DOHH2 (cell line): ENCODE results near the gene TSEN2.

ENCODE experiments used
- H3F3A ChIP-seq: fragments of 200-600 bp; sonication (generic), shearing (Covaris generic); 2 replicates; pipeline ENCODE4 v1.6.0; 2016; ENCODE audit warnings: antibody characterized with exemption, mild to moderate bottlenecking; ENCODE audit not compliant: control insufficient read depth, insufficient read depth
- H3K27ac ChIP-seq: fragments of 200-600 bp; sonication (generic); 2 replicates; pipeline ENCODE4 v1.5.1; 2014; ENCODE audit warnings: low read depth, mild to moderate bottlenecking, low read length, moderate library complexity
- H3K27me3 ChIP-seq: fragments of 200-600 bp; sonication (generic); 2 replicates; pipeline ENCODE4 v1.6.1; 2014; ENCODE audit warnings: mild to moderate bottlenecking, low read length, mixed read lengths; ENCODE audit not compliant: control insufficient read depth
- H3K36me3 ChIP-seq: fragments of 200-600 bp; sonication (generic); 2 replicates; pipeline ENCODE4 v1.6.1; 2014; ENCODE audit warnings: mild to moderate bottlenecking, low read length, moderate library complexity, mixed read lengths; ENCODE audit not compliant: control insufficient read depth
- H3K4me1 ChIP-seq: fragments of 200-600 bp; sonication (generic); 2 replicates; pipeline ENCODE4 v1.6.1; 2014; ENCODE audit warnings: mild to moderate bottlenecking, low read length, mixed read lengths; ENCODE audit not compliant: control insufficient read depth
- H3K4me2 ChIP-seq: fragments of 200-600 bp; sonication (generic); 2 replicates; pipeline ENCODE4 v1.6.0; 2014; ENCODE audit warnings: mild to moderate bottlenecking, low read length, moderate library complexity
- H3K4me3 ChIP-seq: fragments of 200-600 bp; sonication (generic); 2 replicates; pipeline ENCODE4 v1.5.1; 2014; ENCODE audit warnings: mild to moderate bottlenecking, low read length, mixed read lengths
- H3K79me2 ChIP-seq: fragments of 200-600 bp; sonication (generic); 2 replicates; pipeline ENCODE4 v1.6.1; 2014; ENCODE audit warnings: mild to moderate bottlenecking, low read length, mixed read lengths; ENCODE audit not compliant: control insufficient read depth
- H3K9me2 ChIP-seq: fragments of 200-600 bp; sonication (generic); replicated peaks from 2 replicates; pipeline ENCODE4 v1.6.1; 2014; ENCODE audit warnings: mild to moderate bottlenecking, low read length, mixed read lengths; ENCODE audit not compliant: control insufficient read depth
- H3K9me3 ChIP-seq: fragments of 200-600 bp; sonication (generic); 2 replicates; pipeline ENCODE4 v1.6.1; 2014; ENCODE audit warnings: antibody characterized with exemption, low read length, mixed read lengths; ENCODE audit not compliant: control insufficient read depth, insufficient read depth
- H4K20me1 ChIP-seq: fragments of 200-600 bp; sonication (generic); 2 replicates; pipeline ENCODE4 v1.6.0; 2014; ENCODE audit warnings: low read depth, mild to moderate bottlenecking, antibody characterized with exemption, low read length, moderate library complexity; ENCODE audit not compliant: control insufficient read depth, insufficient read depth
- EZH2phosphoT487 ChIP-seq: fragments of 200-600 bp; sonication (generic); IDR thresholded peaks from 2 replicates; pipeline ENCODE4 v1.6.1; 2017; ENCODE audit warnings: borderline replicate concordance, mild to moderate bottlenecking, antibody characterized with exemption, low read length, moderate library complexity, mixed read lengths
- TF ChIP-seq, protein P1 (sequence below): fragments of 200-600 bp; sonication (generic); IDR thresholded peaks from one replicate; pipeline ENCODE4 v1.5.1; 2014; ENCODE audit warnings: antibody characterized with exemption, mild to moderate bottlenecking, low read depth, low read length; ENCODE audit not compliant: poor library complexity, severe bottlenecking

Gene TSEN2

DNA sequence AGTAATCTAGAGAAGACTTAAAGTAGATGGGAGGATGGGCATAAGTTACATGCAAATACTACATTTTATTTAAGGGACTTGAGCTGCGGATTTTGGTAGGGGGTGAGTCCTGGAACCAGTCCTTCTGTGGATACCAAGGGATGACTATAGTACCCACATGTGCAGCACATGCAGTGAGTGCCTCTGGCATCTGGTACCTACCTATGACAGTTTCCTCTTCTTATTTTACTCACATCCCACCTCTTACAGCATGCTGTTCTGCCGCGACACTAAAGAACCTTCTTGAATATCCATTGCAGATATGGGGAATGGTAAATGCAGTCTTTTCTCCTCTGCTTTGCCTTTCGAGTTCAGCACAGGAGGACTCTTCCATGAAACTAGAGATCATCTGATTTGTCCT lies 1.7 kb downstream of the TSEN2 start:
- peaks cover 21% of the 10 kb centered on the region for H3K4me1 ChIP-seq
- H3K9me2 ChIP-seq: no peaks in the 10 kb centered on the region
- 0 out of 2 replicates have a peak, but pooled peaks cover 3% of the 10 kb centered on the region for H3F3A ChIP-seq
- H3K79me2 ChIP-seq: peaks cover 54% of the 10 kb centered on the region
- H3K9me3 ChIP-seq: no peaks in the 10 kb centered on the region
- no peaks in the 10 kb centered on the region for H3K27me3 ChIP-seq
- no peak overlapping the region for H3K27ac ChIP-seq
- peak overlapping the region; percentile 97; the same call in 1 of the 2 replicates for H3K4me2 ChIP-seq
- 0 out of 2 replicates have a peak overlapping the region, but pooled peaks have one; percentile 8 for H3K4me3 ChIP-seq
- H3K36me3 ChIP-seq: peaks cover 48% of the 10 kb centered on the region
- no peaks in the 10 kb centered on the region for H4K20me1 ChIP-seq
- TF ChIP-seq EZH2phosphoT487: no peak
- TF ChIP-seq, protein P1, sequence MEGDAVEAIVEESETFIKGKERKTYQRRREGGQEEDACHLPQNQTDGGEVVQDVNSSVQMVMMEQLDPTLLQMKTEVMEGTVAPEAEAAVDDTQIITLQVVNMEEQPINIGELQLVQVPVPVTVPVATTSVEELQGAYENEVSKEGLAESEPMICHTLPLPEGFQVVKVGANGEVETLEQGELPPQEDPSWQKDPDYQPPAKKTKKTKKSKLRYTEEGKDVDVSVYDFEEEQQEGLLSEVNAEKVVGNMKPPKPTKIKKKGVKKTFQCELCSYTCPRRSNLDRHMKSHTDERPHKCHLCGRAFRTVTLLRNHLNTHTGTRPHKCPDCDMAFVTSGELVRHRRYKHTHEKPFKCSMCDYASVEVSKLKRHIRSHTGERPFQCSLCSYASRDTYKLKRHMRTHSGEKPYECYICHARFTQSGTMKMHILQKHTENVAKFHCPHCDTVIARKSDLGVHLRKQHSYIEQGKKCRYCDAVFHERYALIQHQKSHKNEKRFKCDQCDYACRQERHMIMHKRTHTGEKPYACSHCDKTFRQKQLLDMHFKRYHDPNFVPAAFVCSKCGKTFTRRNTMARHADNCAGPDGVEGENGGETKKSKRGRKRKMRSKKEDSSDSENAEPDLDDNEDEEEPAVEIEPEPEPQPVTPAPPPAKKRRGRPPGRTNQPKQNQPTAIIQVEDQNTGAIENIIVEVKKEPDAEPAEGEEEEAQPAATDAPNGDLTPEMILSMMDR: no peak

- Histone ChIP-seq H3K4me2 (no peak overlapping the region), H3K79me2 (peaks cover 54% of the 10 kb centered on the region)
Observed at GRCh38 chr3:12486916-12487315, 2.6 kb downstream of the TSEN2 start.

GRCh38 chr3:12487336-12487735 lies 3.1 kb downstream of the TSEN2 start:
- Histone ChIP-seq H3K9me2 (no peaks in the 10 kb centered on the region), H3K4me2 (no peak overlapping the region), H3K4me1 (peaks cover 25% of the 10 kb centered on the region), H3K27ac (no peak overlapping the region), H4K20me1 (no peaks in the 10 kb centered on the region), H3K4me3 (no peak overlapping the region), H3K27me3 (no peaks in the 10 kb centered on the region), H3K36me3 (peaks cover 61% of the 10 kb centered on the region), H3F3A (0 out of 2 replicates have a peak, but pooled peaks cover 3% of the 10 kb centered on the region), H3K9me3 (no peaks in the 10 kb centered on the region), H3K79me2 (peaks cover 54% of the 10 kb centered on the region)
- no peak for TF ChIP-seq EZH2phosphoT487
- TF ChIP-seq, protein P1: no peak

More at GRCh38 chr3:12486916-12487315, 2.6 kb downstream of the TSEN2 start:
- Histone ChIP-seq H3F3A (0 out of 2 replicates have a peak, but pooled peaks cover 3% of the 10 kb centered on the region), H3K27ac (no peak overlapping the region), H3K36me3 (peaks cover 57% of the 10 kb centered on the region), H3K9me3 (no peaks in the 10 kb centered on the region), H4K20me1 (no peaks in the 10 kb centered on the region), H3K4me1 (peaks cover 21% of the 10 kb centered on the region), H3K4me3 (no peak overlapping the region), H3K9me2 (no peaks in the 10 kb centered on the region), H3K27me3 (no peaks in the 10 kb centered on the region)
- TF ChIP-seq, protein P1: no peak
- TF ChIP-seq EZH2phosphoT487: no peak
